ENCODE results near the gene FBLN5.

Gene FBLN5, protein sequence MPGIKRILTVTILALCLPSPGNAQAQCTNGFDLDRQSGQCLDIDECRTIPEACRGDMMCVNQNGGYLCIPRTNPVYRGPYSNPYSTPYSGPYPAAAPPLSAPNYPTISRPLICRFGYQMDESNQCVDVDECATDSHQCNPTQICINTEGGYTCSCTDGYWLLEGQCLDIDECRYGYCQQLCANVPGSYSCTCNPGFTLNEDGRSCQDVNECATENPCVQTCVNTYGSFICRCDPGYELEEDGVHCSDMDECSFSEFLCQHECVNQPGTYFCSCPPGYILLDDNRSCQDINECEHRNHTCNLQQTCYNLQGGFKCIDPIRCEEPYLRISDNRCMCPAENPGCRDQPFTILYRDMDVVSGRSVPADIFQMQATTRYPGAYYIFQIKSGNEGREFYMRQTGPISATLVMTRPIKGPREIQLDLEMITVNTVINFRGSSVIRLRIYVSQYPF

GRCh38 chr14:91947475-91948184 is at the start of gene FBLN5:
TSS of gene FBLN5 (minus strand) at chr14:91947694. CDS start at chr14:91947229, 465 bp downstream.
- no peak for DNase-seq

GRCh38 chr14:91996948-91997371 is 49.5 kb upstream of the FBLN5 start:
- no peak for DNase-seq

DNA sequence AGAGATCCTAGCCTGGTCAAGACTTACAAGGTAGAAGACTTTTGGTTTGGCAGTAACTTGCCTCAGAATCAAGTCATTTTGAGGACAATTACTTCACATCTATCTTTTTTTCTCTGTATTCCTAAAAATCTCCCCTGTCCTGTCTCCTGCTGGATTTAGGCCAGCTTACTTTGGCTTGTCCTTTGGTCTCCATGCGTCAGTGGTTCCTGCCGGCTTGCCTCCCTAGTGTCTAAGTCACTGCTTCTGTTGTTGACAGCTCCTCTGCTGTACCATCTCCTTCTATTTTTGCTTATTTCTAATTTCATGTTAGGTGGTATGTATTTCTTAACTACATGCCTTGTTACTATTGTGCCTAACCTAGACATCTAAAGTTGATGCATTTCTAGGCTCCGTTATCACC is 39.7 kb upstream of the FBLN5 start:
- DNase-seq: no peak

DNA sequence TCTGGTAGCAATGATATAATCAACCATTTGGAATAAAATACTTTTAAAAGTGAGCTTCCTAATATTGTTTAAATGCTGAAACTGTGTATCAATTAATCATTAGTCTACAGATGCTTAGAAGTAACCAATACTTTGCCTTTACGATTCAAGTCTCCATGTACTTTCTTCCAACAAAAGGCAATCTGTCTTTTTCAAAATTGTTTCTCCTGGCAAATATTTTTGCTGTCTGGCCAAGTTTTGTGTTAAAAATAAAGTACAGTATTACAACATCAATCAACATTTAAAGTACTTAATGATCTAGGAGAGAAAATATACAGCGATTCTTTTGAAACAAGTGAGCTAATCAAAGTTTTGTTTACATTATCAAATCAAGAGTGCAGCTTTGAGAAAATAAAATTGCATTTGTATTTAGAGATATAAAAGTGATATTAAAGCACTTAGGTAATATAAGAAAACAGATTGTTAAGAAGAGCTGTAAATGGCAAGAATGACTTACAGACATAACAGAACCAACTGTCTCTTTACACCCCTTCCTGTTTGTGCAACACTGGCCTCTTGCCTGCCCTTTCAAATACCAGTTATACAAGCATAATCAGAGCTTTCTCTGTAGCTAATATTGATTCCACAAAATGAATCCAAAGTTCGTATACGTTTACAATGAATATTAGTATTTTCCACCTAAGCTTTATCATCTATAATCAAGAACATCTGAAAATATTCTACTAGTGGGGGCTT is 38.2 kb upstream of the FBLN5 start:
- DNase-seq: no peak

- no peak for DNase-seq
These were observed 37.5 kb upstream of the FBLN5 start for GRCh38 chr14:91985008-91985407.

GRCh38 chr14:91983588-91983987 is 36.1 kb upstream of the FBLN5 start:
- no peak for DNase-seq

- DNase-seq: no peak
These were observed 32.7 kb upstream of the FBLN5 start for GRCh38 chr14:91980157-91980556.

DNA sequence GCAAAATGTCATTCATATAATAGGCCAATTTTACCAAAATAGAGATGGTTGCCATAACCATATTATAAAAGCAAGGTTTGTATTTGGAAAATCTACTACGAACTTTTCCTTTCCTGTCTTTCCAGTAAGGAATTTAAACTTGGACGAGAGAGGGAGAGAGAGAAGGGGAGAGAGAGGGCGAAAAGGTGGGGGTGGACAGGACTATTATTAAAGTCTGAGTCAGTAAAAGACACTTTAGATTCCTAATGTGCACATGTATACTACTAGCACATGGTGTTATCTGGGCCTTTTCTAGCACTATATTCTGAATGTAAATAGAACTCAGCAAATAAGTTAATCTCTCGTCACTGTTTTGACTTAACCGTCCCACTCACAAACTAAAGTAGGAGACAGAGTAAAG is 30.4 kb upstream of the FBLN5 start:
- DNase-seq: no peak

GRCh38 chr14:91975763-91976162 is 28.3 kb upstream of the FBLN5 start:
- no peak for DNase-seq

DNA sequence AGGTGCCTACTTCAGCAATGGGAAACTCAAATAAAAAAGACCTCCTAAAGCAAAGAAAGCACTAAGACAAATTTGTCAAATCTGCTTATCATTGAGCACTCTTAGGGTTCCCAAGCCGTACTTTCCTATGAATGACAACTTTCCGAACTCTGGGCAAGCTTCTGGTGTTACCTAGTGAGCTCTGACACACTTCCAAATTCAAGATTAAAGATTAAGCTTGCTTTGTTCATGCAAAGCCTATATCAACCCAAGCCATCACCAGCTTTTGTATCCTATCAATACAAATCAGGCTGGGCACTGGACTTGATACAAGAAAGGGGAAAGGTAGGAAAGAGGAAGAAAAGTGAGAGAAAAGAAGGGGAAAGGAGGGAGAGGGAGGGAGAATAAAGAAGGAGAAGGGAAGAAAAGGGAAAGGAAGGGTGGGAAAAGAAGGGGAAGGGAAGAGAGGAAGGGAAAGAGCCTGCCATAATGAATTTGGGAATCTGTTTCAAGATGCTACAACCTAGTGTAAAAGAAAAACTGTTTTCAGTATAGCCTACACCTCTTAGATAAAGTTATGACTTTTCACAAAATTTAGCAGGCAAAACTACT is 23.8 kb upstream of the FBLN5 start:
- DNase-seq: no peak

DNA sequence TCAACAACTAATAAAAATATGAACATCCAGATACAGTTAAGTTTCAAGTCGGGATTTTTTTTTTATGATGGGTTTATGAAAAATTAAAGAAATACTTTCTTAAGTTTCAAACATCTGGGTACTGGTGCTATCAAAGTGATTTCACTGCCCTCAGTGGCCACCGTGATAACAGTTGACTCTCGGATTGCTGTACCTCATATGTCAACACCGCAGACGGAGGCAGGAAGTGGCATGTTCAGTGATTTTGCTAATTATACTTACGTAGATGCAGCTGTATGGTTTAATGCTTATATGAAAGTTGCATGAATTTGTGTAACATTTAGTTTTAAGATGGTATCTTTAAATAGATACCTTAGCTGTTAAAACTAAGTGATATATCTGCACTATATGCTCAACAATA is 20.8 kb upstream of the FBLN5 start:
- DNase-seq: no peak

- no peak for DNase-seq
These were observed 17.2 kb upstream of the FBLN5 start for GRCh38 chr14:91964724-91965123.

GRCh38 chr14:91964011-91964410 is 16.5 kb upstream of the FBLN5 start:
- DNase-seq: no peak

- no peak for DNase-seq
These were observed 16.0 kb upstream of the FBLN5 start for GRCh38 chr14:91963465-91963864.

DNA sequence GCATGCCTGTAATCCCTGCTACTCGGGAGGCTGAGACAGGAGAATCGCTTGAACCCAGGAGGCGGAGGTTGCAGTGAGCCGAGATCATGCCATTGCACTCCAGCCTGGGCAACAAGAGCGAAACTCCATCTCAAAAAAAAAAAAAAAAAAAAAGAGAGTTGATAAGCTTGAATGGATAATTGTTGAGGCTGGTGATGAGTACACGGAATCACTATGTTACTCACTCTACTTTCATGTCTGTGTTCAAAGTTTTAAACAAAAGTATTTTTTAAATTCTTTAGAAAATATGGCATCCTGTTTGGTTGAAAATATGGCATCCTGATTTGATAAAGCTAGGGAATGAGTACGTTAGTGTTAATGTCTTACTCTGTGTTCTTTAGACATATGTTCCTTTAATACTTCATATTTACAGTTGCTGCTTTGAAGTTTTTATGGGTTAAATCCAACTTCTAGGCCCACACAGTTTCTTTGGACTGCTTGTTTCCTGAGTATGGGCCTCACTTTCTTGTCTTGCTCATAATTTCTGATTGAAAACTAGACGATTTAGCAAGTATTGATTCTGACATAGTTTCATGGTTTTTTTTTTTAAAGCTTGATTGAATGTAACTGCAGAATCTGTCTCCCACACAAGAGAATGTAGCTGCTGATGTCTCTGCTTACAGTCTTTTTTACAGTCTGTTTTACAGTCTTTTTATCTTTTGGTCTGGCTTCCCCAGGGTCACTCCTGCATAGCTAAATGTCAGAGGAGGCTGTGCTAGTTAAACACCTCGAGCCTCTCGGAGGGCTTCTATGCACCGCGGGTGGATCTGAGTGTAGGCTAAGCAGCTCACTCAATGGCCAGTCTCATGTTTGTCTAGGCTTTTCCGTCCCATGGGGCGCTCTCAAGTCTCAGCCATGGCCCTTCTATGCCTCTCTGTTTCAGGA is 14.1 kb upstream of the FBLN5 start:
- no peak for DNase-seq

- DNase-seq: no peak
These were observed 10.4 kb upstream of the FBLN5 start for GRCh38 chr14:91957876-91958313.

- DNase-seq: no peak
These were observed 9.1 kb upstream of the FBLN5 start for GRCh38 chr14:91956616-91957015.

GRCh38 chr14:91955168-91955567 is 7.7 kb upstream of the FBLN5 start:
- no peak for DNase-seq

GRCh38 chr14:91953170-91953985 is 5.9 kb upstream of the FBLN5 start:
- no peak for DNase-seq

DNA sequence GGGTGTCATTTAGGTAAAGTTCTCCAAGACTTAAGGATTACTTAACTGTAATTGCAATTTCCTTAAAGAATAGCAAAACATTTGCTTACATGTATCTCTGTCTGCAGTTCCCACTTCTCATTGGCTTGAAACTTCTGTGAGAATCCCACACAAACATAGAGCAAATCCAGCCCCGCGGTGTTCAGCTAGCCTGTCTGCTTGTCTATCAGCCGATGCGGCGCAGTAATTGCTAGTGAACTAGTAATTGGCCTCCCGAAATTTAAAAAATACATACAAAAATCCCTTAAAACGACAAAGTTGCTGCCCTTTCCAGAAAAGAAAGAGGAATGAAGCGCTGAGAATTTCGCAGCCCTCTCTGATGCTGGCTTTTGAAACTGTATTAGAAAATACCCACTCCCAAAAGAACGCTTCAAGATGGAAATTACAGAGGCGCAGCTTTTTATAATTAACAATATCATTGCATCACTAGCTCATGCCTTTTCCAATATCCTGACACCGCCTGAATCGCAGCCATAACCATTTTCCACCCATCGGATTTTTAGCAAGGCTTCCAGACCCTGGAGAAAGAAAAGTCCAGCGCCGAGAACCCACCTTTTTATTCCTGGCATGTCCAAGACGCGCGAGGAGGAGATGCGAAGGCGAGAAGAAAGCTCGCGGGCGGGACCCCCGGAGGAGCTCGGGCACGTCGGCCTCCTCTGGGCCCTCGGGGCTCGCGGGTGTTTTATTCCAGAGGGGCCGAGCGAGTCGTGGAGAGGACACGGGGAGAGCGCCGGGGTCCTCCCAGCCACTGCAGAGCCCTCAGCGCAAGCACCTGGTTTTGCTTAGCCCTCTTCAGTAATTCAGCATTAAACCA is 646 bp downstream of the FBLN5 start:
- DNase-seq: no peak
